PC-3 (cell line): Measurements from ENCODE around the gene SEL1L2.

Experiments used
- CTCF ChIP-seq: fragments of 300-600 bp; sonication (generic); conservative IDR thresholded peaks from 2 replicates; pipeline ENCODE4 v1.5.1; 2017; ENCODE audit warnings: antibody characterized with exemption, low read depth, mild to moderate bottlenecking, low read length
- EZH2 ChIP-seq: fragments of 300-600 bp; sonication (generic); IDR thresholded peaks from one replicate; pipeline ENCODE4 v1.6.1; 2017; ENCODE audit warnings: antibody characterized with exemption, mild to moderate bottlenecking, low read length; ENCODE audit not compliant: unreplicated experiment
- EZH2phosphoT487 ChIP-seq: fragments of 300-600 bp; sonication (generic); IDR thresholded peaks from 2 replicates; pipeline ENCODE4 v1.6.1; 2018; ENCODE audit warnings: mild to moderate bottlenecking, antibody characterized with exemption, low read length, borderline replicate concordance

- TF ChIP-seq CTCF (no peak), EZH2 (no peak), EZH2phosphoT487 (no peak)
These were observed 6.2 kb downstream of the SEL1L2 start for GRCh38 chr20:13984211-13984610.
